Mucosa of stomach (tissue), 1 donor: ENCODE measurements around the gene TGM6.

Experiments
- H3K27me3 ChIP-seq: one replicate; pipeline ENCODE4 v1.7.0; 2013; ENCODE audit warnings: mild to moderate bottlenecking, low read length; ENCODE audit not compliant: control insufficient read depth, insufficient read depth
- H3K36me3 ChIP-seq: one replicate; pipeline ENCODE4 v1.7.0; 2013; ENCODE audit warnings: low read length; ENCODE audit not compliant: control insufficient read depth, insufficient read depth
- H3K4me1 ChIP-seq: one replicate; pipeline ENCODE4 v1.7.0; 2013; ENCODE audit warnings: mild to moderate bottlenecking, low read length; ENCODE audit not compliant: control insufficient read depth, insufficient read depth
- H3K4me3 ChIP-seq: one replicate; pipeline ENCODE4 v1.7.0; 2013; ENCODE audit warnings: low read length
- H3K9ac ChIP-seq: one replicate; pipeline ENCODE4 v1.7.0; 2013; ENCODE audit warnings: mild to moderate bottlenecking, low read length, moderate library complexity
- H3K9me3 ChIP-seq: one replicate; pipeline ENCODE4 v1.7.0; 2013; ENCODE audit warnings: mild to moderate bottlenecking, low read length, moderate library complexity; ENCODE audit not compliant: control insufficient read depth
- donor health status: Pancreatic carcinoma.

TGM6 gene

DNA sequence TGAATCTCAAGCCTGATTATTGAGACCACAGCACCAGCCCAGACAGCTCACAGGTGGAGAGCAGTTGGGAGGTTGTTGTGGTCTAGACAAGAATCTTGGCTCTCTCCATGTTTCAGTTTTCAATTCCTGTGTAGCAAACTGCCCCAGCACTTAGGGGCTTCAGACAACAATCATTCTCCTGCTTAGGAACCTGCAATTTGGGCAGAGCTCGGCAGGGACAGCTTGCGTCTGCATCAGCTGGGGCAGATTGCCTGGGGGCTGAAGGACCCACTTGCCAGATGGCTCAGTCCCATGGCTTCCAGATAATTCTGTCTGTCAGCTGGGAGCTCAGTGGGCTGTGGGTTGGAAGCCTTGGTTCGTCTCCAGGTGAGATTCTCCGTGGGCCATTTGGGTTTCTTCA is 6.9 kb downstream of the TGM6 start:
- no peak overlapping the region for H3K4me3 ChIP-seq
- H3K9ac ChIP-seq: no peak overlapping the region
- H3K27me3 ChIP-seq: no peaks in the 10 kb centered on the region
- H3K4me1 ChIP-seq: no peaks in the 10 kb centered on the region
- no peaks in the 10 kb centered on the region for H3K36me3 ChIP-seq
- H3K9me3 ChIP-seq: no peaks in the 10 kb centered on the region

DNA sequence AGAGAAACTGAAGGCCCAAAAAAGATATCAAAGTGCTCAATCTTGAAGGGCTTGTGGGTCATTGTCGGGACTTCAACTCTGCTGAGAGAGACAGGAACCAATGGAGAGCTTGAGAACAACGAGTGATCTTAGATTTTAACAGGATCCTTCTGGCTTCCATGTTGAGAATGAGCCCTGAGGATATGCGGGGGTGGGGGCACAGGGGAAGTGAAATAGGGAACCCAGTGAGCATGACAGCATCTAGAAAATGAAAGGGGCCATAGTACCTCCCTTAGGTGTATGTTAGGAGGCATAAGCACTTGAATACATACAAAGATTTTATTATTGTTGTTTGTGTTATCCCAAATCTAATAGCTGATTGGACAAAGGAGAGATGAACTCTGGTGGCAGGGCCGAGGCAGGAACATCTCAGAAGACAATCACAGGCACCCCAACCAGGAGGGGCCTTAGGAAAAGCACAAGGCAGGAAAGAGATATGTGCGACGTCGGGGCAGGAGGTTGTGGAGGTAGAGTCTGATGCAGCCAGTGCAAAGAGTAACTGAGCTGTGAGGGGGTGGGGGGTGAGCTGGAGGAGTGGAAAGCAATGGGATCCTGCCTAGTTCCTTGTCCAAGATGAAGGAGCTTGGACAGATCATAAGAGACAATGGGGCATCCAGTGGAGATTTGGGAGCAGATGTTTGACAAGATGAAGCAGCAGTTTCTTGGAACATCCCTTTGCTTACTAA is 10.4 kb downstream of the TGM6 start:
- H3K27me3 ChIP-seq: no peaks in the 10 kb centered on the region
- no peak overlapping the region for H3K9ac ChIP-seq
- no peak overlapping the region for H3K4me3 ChIP-seq
- no peaks in the 10 kb centered on the region for H3K4me1 ChIP-seq
- H3K36me3 ChIP-seq: no peaks in the 10 kb centered on the region
- no peaks in the 10 kb centered on the region for H3K9me3 ChIP-seq

DNA sequence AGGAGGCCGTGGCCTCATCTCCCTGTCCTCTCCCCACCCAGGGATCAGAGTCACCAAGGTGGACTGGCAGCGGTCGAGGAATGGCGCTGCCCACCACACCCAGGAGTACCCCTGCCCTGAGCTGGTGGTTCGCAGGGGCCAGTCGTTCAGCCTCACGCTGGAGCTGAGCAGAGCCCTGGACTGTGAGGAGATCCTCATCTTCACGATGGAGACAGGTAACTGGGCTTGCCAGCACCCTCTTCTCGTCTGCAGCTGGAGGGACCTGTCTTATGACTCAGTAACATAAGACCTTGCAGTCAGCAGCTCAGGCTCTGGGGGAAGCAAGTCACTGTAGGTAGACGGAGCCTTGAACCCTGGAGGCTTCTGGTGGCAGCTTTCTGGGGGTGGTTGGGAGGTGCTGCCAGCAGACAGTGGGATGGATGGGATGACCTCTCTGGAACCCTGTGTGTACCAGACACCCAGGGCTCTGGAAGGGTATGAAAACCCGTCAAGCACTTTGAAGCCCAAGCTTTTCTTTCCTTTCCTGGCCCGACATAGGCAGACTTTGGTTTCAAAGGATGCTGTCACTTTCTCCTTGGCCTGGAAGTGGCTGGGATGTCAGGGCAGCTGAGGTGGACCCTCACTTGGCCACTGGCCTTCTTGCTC is 13.8 kb downstream of the TGM6 start:
- Histone ChIP-seq H3K36me3 (no peaks in the 10 kb centered on the region), H3K9ac (no peak overlapping the region), H3K4me1 (no peaks in the 10 kb centered on the region), H3K9me3 (no peaks in the 10 kb centered on the region), H3K4me3 (no peak overlapping the region), H3K27me3 (no peaks in the 10 kb centered on the region)

DNA sequence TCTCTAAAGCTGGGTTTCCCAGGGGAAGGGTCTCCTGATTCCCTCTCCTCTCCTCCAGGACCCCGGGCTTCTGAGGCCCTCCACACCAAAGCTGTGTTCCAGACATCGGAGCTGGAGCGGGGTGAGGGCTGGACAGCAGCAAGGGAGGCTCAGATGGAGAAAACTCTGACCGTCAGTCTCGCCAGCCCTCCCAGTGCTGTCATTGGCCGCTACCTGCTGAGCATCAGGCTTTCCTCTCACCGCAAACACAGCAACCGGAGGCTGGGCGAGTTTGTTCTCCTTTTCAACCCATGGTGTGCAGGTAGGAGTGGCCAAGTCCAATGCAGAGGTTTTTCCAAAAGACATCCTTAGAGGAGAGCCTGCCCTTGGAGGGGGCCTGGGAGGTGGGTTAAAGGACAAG is 14.4 kb downstream of the TGM6 start:
- Histone ChIP-seq H3K4me1 (no peaks in the 10 kb centered on the region), H3K9me3 (no peaks in the 10 kb centered on the region), H3K27me3 (no peaks in the 10 kb centered on the region), H3K9ac (no peak overlapping the region), H3K36me3 (no peaks in the 10 kb centered on the region), H3K4me3 (no peak overlapping the region)

DNA sequence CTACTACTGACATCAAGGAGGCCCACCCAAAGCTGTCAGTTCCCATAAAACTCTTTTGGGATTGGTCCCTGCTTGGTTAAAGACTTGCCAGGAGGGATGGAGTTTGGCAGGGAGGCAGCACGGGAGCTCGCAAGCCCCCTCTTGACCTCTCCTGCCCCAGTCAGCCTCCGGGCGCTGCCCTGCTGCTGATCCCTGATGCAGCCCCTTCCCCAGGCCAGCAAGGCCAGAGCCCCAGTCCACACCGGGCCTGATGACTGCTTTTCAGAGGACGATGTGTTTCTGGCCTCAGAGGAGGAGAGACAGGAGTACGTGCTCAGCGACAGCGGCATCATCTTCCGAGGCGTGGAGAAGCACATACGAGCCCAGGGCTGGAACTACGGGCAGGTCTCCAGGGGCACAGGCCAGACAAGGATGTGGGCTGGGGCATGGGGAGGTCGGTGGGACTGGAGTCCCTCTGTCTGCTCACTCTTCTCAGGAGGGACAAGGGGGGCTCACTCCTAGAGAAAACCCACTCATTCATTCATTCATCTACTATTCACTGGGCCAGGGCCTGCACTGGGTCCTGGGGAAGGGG is 15.6 kb downstream of the TGM6 start:
- H3K4me1 ChIP-seq: no peaks in the 10 kb centered on the region
- no peak overlapping the region for H3K9ac ChIP-seq
- no peaks in the 10 kb centered on the region for H3K9me3 ChIP-seq
- no peaks in the 10 kb centered on the region for H3K36me3 ChIP-seq
- H3K4me3 ChIP-seq: no peak overlapping the region
- no peaks in the 10 kb centered on the region for H3K27me3 ChIP-seq

DNA sequence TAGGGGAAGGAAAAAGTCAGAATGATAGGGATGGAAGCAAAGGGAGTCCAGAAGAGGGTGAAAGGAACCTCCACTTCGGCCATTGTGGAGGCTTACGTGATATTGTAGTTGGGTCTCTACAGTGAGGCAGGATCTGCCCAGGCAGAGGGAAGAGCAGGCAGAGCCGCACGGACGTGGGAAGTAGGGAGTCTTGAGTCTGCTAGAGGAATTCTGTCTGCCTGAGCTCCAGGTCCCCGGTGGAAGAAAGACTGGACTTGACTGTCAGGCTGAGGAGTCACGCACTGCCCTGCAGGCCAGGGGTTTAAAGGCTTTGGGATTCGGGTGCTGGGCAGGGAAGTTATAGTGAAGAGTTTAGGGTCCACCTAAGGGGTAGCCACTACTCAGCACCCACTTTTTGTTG is 16.4 kb downstream of the TGM6 start:
- Histone ChIP-seq H3K27me3 (no peaks in the 10 kb centered on the region), H3K9me3 (no peaks in the 10 kb centered on the region), H3K4me3 (no peak overlapping the region), H3K9ac (no peak overlapping the region), H3K4me1 (no peaks in the 10 kb centered on the region), H3K36me3 (no peaks in the 10 kb centered on the region)

- H3K9me3 ChIP-seq: no peaks in the 10 kb centered on the region
- H3K36me3 ChIP-seq: no peaks in the 10 kb centered on the region
- no peaks in the 10 kb centered on the region for H3K4me1 ChIP-seq
- H3K9ac ChIP-seq: no peak overlapping the region
- no peaks in the 10 kb centered on the region for H3K27me3 ChIP-seq
- no peak overlapping the region for H3K4me3 ChIP-seq
These were observed 17.0 kb downstream of the TGM6 start for GRCh38 chr20:2397595-2398145.

GRCh38 chr20:2398449-2398848 is 17.7 kb downstream of the TGM6 start:
- Histone ChIP-seq H3K36me3 (no peaks in the 10 kb centered on the region), H3K4me3 (no peak overlapping the region), H3K9ac (no peak overlapping the region), H3K4me1 (no peaks in the 10 kb centered on the region), H3K27me3 (no peaks in the 10 kb centered on the region), H3K9me3 (no peaks in the 10 kb centered on the region)

- H3K9me3 ChIP-seq: no peaks in the 10 kb centered on the region
- no peak overlapping the region for H3K9ac ChIP-seq
- H3K27me3 ChIP-seq: no peaks in the 10 kb centered on the region
- H3K4me3 ChIP-seq: no peak overlapping the region
- H3K4me1 ChIP-seq: no peaks in the 10 kb centered on the region
- H3K36me3 ChIP-seq: no peaks in the 10 kb centered on the region
These were observed 18.7 kb downstream of the TGM6 start for GRCh38 chr20:2399390-2399789.

- no peaks in the 10 kb centered on the region for H3K9me3 ChIP-seq
- no peaks in the 10 kb centered on the region for H3K27me3 ChIP-seq
- H3K9ac ChIP-seq: no peak overlapping the region
- H3K4me3 ChIP-seq: no peak overlapping the region
- H3K4me1 ChIP-seq: no peaks in the 10 kb centered on the region
- no peaks in the 10 kb centered on the region for H3K36me3 ChIP-seq
These were observed 19.6 kb downstream of the TGM6 start for GRCh38 chr20:2400290-2400689.

- no peaks in the 10 kb centered on the region for H3K36me3 ChIP-seq
- no peaks in the 10 kb centered on the region for H3K9me3 ChIP-seq
- H3K4me1 ChIP-seq: no peaks in the 10 kb centered on the region
- no peaks in the 10 kb centered on the region for H3K27me3 ChIP-seq
- H3K4me3 ChIP-seq: no peak overlapping the region
- H3K9ac ChIP-seq: no peak overlapping the region
These were observed 20.8 kb downstream of the TGM6 start for GRCh38 chr20:2401527-2401926.

DNA sequence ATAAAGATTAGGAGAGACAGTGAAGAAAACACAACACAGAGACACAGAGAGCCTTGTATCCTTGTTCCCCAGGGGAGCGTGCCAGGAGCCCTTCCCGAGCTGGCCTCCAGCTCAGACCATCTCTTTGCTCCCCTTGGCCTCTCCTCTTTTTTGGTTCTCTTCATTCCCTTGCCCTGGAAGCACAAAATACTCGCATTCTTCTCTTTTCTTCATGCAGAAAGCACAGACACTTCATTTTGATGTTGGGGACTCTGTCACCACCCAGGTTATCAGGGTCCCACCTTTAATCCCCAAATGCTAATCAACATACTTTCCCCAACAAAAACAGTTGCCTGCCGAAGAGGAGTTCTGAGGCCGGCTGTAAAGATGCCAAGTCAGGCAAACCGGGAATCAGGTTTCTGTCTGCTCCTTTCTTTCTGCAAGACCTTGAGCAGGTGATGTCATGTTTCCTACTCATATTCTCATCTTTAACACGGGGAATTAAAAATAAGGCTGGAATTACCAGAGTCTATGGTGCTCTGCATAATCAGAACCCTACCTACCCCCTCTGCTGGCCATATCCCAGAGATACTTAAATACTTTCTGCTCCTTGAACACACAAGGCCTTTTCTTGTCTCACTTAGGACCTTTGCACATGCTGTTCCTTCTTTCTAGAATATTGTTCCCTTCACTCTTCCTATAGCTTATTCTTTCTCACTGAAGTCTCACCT is 21.7 kb downstream of the TGM6 start:
- Histone ChIP-seq H3K4me1 (no peaks in the 10 kb centered on the region), H3K36me3 (no peaks in the 10 kb centered on the region), H3K9me3 (no peaks in the 10 kb centered on the region), H3K9ac (no peak overlapping the region), H3K27me3 (no peaks in the 10 kb centered on the region), H3K4me3 (no peak overlapping the region)
